HFF-Myc (cell line): Measurements from ENCODE around the gene GALM.
"Not testable (repeated sequence)": the region's sequence is repeated elsewhere in the genome, so short reads cannot be mapped to it uniquely, and the experiment has no call there.

Experiments
- DNase-seq: peaks from one replicate; pipeline ENCODE4 v3.0.0-alpha.2; 2011; ENCODE audit warnings: low read depth; ENCODE audit errors: extremely low read depth
- H3K4me3 ChIP-seq: replicated peaks from 2 replicates; pipeline ENCODE4 v1.5.1; 2011; ENCODE audit warnings: low read depth, mild to moderate bottlenecking, control low read depth, low read length
- TF ChIP-seq, protein P1 (sequence below): IDR thresholded peaks from 2 replicates; pipeline ENCODE4 v1.5.1; 2012; ENCODE audit warnings: mild to moderate bottlenecking, low read depth, low read length, control low read depth; ENCODE audit errors: missing control alignments

GALM gene

DNA sequence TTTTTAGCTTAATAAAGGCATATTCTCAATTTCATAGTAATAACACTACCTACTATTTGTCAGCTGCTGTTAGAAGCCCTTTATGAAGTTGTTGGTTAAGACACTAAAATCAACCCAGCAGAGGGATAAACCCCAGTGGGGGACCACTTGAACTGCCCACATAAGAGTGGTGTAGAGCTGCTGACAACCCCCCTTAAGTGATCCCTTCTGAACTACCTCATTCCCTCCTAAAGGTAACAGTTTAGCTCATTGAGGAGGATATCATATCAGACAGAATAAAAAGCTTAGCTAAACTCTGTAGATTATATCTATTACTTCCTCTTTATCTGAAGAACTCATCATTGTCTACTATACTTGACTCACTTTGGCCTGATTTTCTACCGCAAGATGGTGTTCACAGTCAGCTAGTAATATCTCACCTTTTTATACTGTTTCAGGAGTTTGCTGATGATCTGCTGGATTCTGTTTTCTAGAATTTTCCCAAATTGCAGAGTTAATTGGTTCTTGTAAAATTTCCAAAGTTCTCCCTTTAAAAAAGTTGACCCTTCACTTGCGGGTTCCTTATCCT is 16.2 kb downstream of the GALM start:
- no peak for DNase-seq
- TF ChIP-seq, protein P1, sequence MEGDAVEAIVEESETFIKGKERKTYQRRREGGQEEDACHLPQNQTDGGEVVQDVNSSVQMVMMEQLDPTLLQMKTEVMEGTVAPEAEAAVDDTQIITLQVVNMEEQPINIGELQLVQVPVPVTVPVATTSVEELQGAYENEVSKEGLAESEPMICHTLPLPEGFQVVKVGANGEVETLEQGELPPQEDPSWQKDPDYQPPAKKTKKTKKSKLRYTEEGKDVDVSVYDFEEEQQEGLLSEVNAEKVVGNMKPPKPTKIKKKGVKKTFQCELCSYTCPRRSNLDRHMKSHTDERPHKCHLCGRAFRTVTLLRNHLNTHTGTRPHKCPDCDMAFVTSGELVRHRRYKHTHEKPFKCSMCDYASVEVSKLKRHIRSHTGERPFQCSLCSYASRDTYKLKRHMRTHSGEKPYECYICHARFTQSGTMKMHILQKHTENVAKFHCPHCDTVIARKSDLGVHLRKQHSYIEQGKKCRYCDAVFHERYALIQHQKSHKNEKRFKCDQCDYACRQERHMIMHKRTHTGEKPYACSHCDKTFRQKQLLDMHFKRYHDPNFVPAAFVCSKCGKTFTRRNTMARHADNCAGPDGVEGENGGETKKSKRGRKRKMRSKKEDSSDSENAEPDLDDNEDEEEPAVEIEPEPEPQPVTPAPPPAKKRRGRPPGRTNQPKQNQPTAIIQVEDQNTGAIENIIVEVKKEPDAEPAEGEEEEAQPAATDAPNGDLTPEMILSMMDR, result no peak
- H3K4me3 ChIP-seq, result no peak overlapping the region

DNA sequence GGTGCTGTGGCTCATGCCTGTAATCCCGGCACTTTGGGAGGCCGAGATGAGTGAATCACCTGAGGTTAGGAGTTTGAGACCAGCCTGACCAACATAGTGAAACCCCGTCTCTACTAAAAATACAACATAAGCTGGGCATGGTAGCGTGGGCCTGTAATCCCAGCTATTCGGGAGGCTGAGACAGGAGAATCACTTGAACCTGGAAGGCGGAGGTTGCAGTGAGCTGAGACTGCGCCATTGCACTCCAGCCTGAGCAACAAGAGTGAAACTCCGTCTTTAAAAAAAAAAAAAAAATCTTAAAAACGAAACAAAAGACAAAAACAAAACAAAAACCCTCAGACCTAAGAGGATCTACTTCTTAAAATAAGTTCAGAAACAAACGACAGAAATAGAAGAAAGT is 16.7 kb downstream of the GALM start:
- not testable (repeated sequence) for H3K4me3 ChIP-seq, DNase-seq

DNA sequence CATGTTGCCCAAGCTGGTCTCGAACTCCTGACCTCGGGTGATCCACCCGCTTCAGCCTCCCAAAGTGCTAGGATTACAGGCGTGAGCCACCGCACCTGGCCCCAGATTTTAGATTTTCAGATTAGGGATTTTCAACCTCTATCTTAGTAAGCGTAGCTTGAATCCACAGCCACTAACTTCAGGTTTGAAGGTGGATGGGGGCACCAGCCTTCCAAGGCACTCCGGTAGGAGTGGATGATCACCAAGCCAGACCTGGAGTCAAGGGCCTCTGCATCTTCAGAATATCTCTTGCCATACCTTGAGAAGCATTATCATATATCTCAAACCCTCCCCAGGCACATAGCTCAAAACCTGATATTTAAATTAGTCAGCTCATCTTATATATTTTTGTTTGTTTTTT is 17.9 kb downstream of the GALM start:
- no peak overlapping the region for H3K4me3 ChIP-seq
- no peak for DNase-seq
- TF ChIP-seq, protein P1, result no peak

DNA sequence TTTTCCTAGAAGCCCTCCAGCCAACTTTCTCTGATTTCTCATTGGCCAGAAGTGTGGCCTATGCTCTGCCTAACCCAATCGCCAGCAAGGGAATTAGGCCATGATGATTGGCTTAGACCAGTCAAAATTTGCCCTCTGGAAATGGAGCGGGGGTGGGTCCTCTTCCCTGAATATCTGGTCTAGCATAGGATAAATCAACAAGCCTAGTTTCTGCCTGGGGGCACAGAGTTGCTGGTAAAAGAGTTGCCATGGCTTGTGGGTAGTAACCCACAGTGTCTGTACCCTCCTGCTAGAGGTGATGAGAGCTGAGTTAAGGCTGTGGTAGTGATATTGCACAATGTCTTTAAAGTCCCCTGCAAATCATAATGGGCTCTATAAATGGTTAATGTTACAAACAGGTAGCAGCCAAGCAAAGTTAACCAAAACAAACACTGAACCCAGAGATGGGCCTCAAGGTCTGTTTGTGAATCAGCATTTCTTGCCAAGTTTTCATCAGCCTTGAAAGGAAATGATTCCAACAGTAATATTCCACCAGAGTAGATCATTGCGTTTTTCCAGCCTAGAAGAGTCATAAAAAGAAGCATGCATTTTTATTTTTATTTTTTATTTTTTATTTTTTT is 19.3 kb downstream of the GALM start:
- no peak for DNase-seq
- TF ChIP-seq, protein P1, result no peak
- no peak overlapping the region for H3K4me3 ChIP-seq

DNA sequence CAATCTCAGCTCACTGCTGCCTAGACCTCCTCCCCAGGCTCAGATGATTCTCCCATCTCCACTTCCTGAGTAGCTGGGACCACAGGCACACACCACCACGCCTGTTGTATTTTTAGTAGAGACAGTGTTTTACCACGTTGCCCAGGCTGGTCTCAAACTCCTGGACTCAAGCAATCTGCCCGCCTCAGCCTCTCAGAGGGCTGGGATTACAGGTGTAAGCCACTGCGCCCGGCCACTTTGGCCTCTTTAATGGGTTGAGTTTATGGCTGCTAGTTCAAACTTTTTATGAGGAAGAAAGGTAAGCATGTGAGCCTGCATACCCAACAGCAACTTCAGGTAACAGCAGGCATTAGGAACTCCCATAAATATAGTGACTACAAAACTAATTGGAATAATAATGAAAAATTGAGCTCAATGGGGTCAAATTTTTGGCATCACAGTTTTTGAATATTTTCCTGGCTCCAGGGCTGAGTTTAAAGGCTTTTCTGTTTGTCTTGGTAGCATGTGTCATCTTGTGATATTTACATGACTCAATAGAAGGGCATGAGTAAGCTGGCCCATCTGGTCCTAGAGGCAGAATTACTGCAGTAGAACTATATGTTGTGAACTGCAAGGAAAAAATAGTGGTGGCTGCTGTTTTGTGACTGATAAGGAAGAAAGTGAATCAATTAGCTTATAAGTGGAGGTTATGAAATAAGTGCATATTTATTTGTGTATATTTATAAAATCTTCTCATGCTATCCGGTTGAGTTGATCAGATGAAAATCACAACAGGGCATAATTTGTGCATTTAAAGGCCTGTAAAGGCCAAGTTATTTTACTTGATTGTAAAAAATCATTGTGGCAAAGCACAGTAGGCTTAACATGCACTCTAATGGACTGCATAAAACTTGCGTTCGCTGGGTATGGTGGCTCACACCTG is 24.8 kb downstream of the GALM start:
- TF ChIP-seq, protein P1, result no peak
- no peak overlapping the region for H3K4me3 ChIP-seq
- peak; percentile 81 for DNase-seq

DNA sequence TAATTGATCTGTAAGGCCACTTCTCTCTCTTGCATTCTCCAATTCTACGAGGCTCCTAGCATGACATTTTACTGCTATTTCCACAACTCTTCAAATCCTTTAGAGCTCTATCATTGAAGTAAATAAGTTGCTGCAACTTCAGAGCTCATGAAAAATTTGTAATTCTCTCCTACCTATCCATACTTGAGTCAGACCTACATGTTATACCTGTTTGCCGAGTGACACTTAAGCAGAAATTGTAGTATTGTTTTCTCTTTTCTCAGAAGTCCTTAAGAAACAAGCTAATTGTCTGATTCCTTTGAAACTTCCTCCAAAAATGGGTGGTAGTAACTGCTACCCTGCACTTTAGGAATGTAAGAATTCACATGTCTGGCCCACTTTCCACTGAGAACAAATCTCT is 26.1 kb downstream of the GALM start:
- no peak overlapping the region for H3K4me3 ChIP-seq
- TF ChIP-seq, protein P1, result no peak
- DNase-seq, result no peak

DNA sequence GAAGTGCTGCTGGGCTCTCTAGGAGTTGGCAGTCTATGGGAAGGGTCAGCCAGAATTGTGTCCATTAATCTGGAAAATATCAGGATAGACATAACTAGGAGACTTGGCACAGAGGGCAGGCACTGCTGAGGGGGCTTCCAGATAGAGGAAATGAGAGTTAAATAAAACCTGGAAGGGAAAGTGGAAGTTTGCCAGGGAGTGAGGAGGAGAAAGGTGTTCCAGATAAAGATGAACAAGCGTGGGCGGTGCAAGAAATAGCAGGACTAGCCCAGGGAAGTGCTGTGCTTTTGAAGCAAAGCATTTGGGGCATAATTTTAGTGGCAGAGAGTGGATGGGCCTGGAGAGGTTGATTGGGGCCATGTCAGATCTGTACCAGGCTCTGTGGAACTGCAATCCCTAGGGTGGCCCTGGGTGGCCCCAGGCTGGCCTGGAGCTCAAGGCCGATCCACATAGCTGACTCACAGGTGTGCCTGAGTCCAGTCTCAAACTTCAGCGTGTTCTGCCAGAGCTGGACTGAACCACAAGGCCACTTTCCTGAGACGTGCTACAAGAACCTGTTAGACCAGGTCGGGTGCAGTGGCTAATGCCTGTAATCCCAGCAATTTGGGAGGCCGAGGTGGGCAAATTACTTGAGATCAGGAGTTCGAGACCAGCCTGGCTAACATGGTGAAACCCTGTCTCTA is 26.9 kb downstream of the GALM start:
- TF ChIP-seq, protein P1, result no peak
- no peak for DNase-seq
- H3K4me3 ChIP-seq, result no peak overlapping the region
